Measurements from ENCODE around the gene CCDC157. TPM values are rescaled to one million over a fixed set of nuclear protein-coding genes. Genes with fewer than 3 reads are reported as not detected.

The CCDC157 gene
- total and polyA plus RNA-seq, 10 of the 15 experiments (the other 5 are each of a cell fraction or from before 2014, with no cell fraction given): 0.10 to 2.8 (median 1.2) TPM

DNA sequence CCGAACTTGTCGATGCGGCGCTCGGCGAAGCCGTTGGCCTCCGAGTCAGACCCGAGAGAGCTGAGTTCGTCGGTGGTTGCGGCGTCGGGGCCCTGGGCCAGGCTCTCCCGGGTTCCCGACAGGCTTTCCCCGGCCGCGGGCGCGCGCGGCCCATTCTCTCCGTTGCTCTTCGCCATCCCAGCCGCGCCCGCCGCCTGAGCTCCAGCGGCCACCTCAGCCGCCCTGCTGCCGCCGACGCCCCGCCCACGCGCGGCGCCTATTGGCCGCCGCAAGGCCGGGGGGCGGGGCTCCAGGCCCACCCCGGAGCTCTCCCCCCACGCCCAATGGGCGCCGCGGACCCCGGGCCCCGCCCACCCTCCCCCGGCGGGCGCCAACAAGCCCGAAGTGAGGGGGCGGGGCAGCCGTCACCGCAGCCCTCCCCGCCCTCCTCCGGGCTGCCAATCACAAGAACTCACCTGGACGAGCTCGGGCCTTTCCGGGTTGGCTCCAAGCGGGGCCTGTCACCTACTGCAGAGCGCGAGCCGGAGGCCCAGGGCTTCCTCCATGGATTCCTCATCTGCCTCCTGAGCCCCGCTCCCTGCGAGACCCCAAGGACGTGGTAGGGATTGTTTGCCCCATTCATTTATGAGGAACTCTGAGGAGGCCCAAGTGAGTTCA is 30.0 kb upstream of the CCDC157 start, which contains the start of gene TBC1D10A (continued):
- TF ChIP-seq, protein P1, sequence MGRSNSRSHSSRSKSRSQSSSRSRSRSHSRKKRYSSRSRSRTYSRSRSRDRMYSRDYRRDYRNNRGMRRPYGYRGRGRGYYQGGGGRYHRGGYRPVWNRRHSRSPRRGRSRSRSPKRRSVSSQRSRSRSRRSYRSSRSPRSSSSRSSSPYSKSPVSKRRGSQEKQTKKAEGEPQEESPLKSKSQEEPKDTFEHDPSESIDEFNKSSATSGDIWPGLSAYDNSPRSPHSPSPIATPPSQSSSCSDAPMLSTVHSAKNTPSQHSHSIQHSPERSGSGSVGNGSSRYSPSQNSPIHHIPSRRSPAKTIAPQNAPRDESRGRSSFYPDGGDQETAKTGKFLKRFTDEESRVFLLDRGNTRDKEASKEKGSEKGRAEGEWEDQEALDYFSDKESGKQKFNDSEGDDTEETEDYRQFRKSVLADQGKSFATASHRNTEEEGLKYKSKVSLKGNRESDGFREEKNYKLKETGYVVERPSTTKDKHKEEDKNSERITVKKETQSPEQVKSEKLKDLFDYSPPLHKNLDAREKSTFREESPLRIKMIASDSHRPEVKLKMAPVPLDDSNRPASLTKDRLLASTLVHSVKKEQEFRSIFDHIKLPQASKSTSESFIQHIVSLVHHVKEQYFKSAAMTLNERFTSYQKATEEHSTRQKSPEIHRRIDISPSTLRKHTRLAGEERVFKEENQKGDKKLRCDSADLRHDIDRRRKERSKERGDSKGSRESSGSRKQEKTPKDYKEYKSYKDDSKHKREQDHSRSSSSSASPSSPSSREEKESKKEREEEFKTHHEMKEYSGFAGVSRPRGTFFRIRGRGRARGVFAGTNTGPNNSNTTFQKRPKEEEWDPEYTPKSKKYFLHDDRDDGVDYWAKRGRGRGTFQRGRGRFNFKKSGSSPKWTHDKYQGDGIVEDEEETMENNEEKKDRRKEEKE (IDR thresholded peaks at IDR 0.05): no peak
- TF ChIP-seq POLR2AphosphoS5 (IDR thresholded peaks at IDR 0.05; ENCODE audit: low read length) (peak; percentile 79), GATAD2B (conservative IDR thresholded peaks at IDR 0.05; ENCODE audit: low read depth) (peak; percentile 56; the same call in 1 of the 2 replicates), TCF7 (IDR thresholded peaks at IDR 0.05; ENCODE audit: borderline replicate concordance) (no peak), RAD21 (IDR thresholded peaks at IDR 0.05; ENCODE audit: insufficient read depth, low read depth, low read length) (no peak), RUNX3 (IDR thresholded peaks at IDR 0.05; ENCODE audit: low read length) (peak; percentile 28; the same call in 1 of the 2 replicates), CHD4 (IDR thresholded peaks at IDR 0.05) (no peak), ETV6 (conservative IDR thresholded peaks at IDR 0.05 in 1 of 2, IDR thresholded peaks at IDR 0.05 in 1 of 2; ENCODE audit: borderline replicate concordance in 1 of 2, low read depth in 1 of 2) (no peak), HCFC1 (IDR thresholded peaks at IDR 0.05; ENCODE audit: low read length) (peak; percentile 22; the same call in 1 of the 2 replicates), CHD2 (IDR thresholded peaks at IDR 0.05; ENCODE audit: borderline replicate concordance, low read depth, low read length) (0 out of 2 replicates have a peak, but pooled peaks have one; percentile 32), HDGF (IDR thresholded peaks at IDR 0.05) (peak; percentile 55; the same call in 1 of the 2 replicates), POLR2A (IDR thresholded peaks at IDR 0.05; ENCODE audit: low read depth, low read length) (peak; percentile 90), BHLHE40 (IDR thresholded peaks at IDR 0.05; ENCODE audit: borderline replicate concordance in 1 of 2, low read depth in 2 of 2, low read length in 1 of 2) (peak in 1 of 2 experiments; percentile 3; a peak in 1 of 4 replicates), PML (IDR thresholded peaks at IDR 0.05; ENCODE audit: low read length) (peak; percentile 57; the same call in 1 of the 2 replicates), ASH2L (IDR thresholded peaks at IDR 0.05; ENCODE audit: borderline replicate concordance, low read depth) (no peak), STAT1 (conservative IDR thresholded peaks at IDR 0.05) (no peak), MXI1 (IDR thresholded peaks at IDR 0.05; ENCODE audit: low read depth, low read length) (peak; percentile 28; the same call in 1 of the 2 replicates), SMARCA5 (IDR thresholded peaks at IDR 0.05) (peak; percentile 26; the same call in 1 of the 2 replicates), PAX8 (IDR thresholded peaks at IDR 0.05) (no peak), NBN (IDR thresholded peaks at IDR 0.05) (0 out of 2 replicates have a peak, but pooled peaks have one; percentile 51), CREB1 (IDR thresholded peaks at IDR 0.05; ENCODE audit: low read depth) (no peak), GABPA (IDR thresholded peaks at IDR 0.05; ENCODE audit: low read depth) (no peak), SRF (IDR thresholded peaks at IDR 0.05; ENCODE audit: low read depth in 2 of 2, low read length in 2 of 2) (no peak; a peak in 1 of 4 replicates)
- TF ChIP-seq, protein P2, sequence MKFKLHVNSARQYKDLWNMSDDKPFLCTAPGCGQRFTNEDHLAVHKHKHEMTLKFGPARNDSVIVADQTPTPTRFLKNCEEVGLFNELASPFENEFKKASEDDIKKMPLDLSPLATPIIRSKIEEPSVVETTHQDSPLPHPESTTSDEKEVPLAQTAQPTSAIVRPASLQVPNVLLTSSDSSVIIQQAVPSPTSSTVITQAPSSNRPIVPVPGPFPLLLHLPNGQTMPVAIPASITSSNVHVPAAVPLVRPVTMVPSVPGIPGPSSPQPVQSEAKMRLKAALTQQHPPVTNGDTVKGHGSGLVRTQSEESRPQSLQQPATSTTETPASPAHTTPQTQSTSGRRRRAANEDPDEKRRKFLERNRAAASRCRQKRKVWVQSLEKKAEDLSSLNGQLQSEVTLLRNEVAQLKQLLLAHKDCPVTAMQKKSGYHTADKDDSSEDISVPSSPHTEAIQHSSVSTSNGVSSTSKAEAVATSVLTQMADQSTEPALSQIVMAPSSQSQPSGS (IDR thresholded peaks at IDR 0.05; ENCODE audit: low read length): no peak
- TF ChIP-seq, protein P3, sequence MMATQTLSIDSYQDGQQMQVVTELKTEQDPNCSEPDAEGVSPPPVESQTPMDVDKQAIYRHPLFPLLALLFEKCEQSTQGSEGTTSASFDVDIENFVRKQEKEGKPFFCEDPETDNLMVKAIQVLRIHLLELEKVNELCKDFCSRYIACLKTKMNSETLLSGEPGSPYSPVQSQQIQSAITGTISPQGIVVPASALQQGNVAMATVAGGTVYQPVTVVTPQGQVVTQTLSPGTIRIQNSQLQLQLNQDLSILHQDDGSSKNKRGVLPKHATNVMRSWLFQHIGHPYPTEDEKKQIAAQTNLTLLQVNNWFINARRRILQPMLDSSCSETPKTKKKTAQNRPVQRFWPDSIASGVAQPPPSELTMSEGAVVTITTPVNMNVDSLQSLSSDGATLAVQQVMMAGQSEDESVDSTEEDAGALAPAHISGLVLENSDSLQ (IDR thresholded peaks at IDR 0.05): peak; percentile 97
- TF ChIP-seq, protein P4, sequence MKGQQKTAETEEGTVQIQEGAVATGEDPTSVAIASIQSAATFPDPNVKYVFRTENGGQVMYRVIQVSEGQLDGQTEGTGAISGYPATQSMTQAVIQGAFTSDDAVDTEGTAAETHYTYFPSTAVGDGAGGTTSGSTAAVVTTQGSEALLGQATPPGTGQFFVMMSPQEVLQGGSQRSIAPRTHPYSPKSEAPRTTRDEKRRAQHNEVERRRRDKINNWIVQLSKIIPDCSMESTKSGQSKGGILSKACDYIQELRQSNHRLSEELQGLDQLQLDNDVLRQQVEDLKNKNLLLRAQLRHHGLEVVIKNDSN (IDR thresholded peaks at IDR 0.05; ENCODE audit: borderline replicate concordance, extremely low read length, insufficient read depth, low read depth, low read length): no peak
